ENCODE measurements around the gene ARHGAP26.

The ARHGAP26 gene

GRCh38 chr5:143041461-143041860 lies 271.3 kb downstream of the ARHGAP26 start:
- H3K4me1 ChIP-seq (ENCODE audit: control insufficient read depth, insufficient read depth, low read length): peaks cover 11% of the 10 kb centered on the region
- no peak overlapping the region for H3K4me3 ChIP-seq (ENCODE audit: low read length)
- no peak overlapping the region for H3K4me2 ChIP-seq (ENCODE audit: low read length)
- H3K9me3 ChIP-seq (replicated peaks; ENCODE audit: low read length): no peaks in the 10 kb centered on the region
- H3K36me3 ChIP-seq (ENCODE audit: insufficient read depth, low read length): no peaks in the 10 kb centered on the region
- H3K9ac ChIP-seq (ENCODE audit: low read depth, low read length): no peak overlapping the region
- H3K27me3 ChIP-seq (ENCODE audit: control insufficient read depth, insufficient read depth, low read length): no peaks in the 10 kb centered on the region

GRCh38 chr5:143041972-143042770 lies 272.0 kb downstream of the ARHGAP26 start:
- no peaks in the 10 kb centered on the region for H3K36me3 ChIP-seq (ENCODE audit: insufficient read depth, low read length)

GRCh38 chr5:143044265-143044664 lies 274.1 kb downstream of the ARHGAP26 start:
- Histone ChIP-seq H3K9ac (ENCODE audit: low read depth, low read length) (no peak overlapping the region), H3K4me2 (ENCODE audit: low read length) (no peak overlapping the region), H3K36me3 (ENCODE audit: insufficient read depth, low read length) (no peaks in the 10 kb centered on the region), H3K4me3 (ENCODE audit: low read length) (no peak overlapping the region), H3K4me1 (ENCODE audit: control insufficient read depth, insufficient read depth, low read length) (peaks cover 11% of the 10 kb centered on the region), H3K27me3 (ENCODE audit: control insufficient read depth, insufficient read depth, low read length) (no peaks in the 10 kb centered on the region), H3K9me3 (replicated peaks; ENCODE audit: low read length) (no peaks in the 10 kb centered on the region)

More at GRCh38 chr5:143041972-143042770, 272.0 kb downstream of the ARHGAP26 start:
- Histone ChIP-seq H3K27me3 (ENCODE audit: control insufficient read depth, insufficient read depth, low read length) (no peaks in the 10 kb centered on the region), H3K4me3 (ENCODE audit: low read length) (no peak overlapping the region), H3K4me1 (ENCODE audit: control insufficient read depth, insufficient read depth, low read length) (peaks cover 11% of the 10 kb centered on the region), H3K9ac (ENCODE audit: low read depth, low read length) (no peak overlapping the region), H3K4me2 (ENCODE audit: low read length) (no peak overlapping the region), H3K9me3 (replicated peaks; ENCODE audit: low read length) (no peaks in the 10 kb centered on the region)

- Histone ChIP-seq H3K4me3 (ENCODE audit: low read length) (no peak overlapping the region), H3K27me3 (ENCODE audit: control insufficient read depth, insufficient read depth, low read length) (no peaks in the 10 kb centered on the region), H3K9me3 (replicated peaks; ENCODE audit: low read length) (no peaks in the 10 kb centered on the region), H3K4me2 (ENCODE audit: low read length) (no peak overlapping the region), H3K4me1 (ENCODE audit: control insufficient read depth, insufficient read depth, low read length) (peaks cover 11% of the 10 kb centered on the region), H3K36me3 (ENCODE audit: insufficient read depth, low read length) (no peaks in the 10 kb centered on the region), H3K9ac (ENCODE audit: low read depth, low read length) (no peak overlapping the region)
Measured at GRCh38 chr5:143045062-143045461, 274.9 kb downstream of the ARHGAP26 start.

- Histone ChIP-seq H3K4me1 (ENCODE audit: control insufficient read depth, insufficient read depth, low read length) (peaks cover 15% of the 10 kb centered on the region), H3K36me3 (ENCODE audit: insufficient read depth, low read length) (no peaks in the 10 kb centered on the region), H3K9ac (ENCODE audit: low read depth, low read length) (no peak overlapping the region), H3K4me2 (ENCODE audit: low read length) (no peak overlapping the region), H3K4me3 (ENCODE audit: low read length) (no peak overlapping the region), H3K27me3 (ENCODE audit: control insufficient read depth, insufficient read depth, low read length) (no peaks in the 10 kb centered on the region), H3K9me3 (replicated peaks; ENCODE audit: low read length) (no peaks in the 10 kb centered on the region)
Measured at GRCh38 chr5:143046314-143046713, 276.1 kb downstream of the ARHGAP26 start.

- H3K4me3 ChIP-seq (ENCODE audit: low read length): no peak overlapping the region
- no peak overlapping the region for H3K9ac ChIP-seq (ENCODE audit: low read depth, low read length)
- no peaks in the 10 kb centered on the region for H3K36me3 ChIP-seq (ENCODE audit: insufficient read depth, low read length)
- no peaks in the 10 kb centered on the region for H3K9me3 ChIP-seq (replicated peaks; ENCODE audit: low read length)
- peaks cover 17% of the 10 kb centered on the region for H3K4me1 ChIP-seq (ENCODE audit: control insufficient read depth, insufficient read depth, low read length)
- no peak overlapping the region for H3K4me2 ChIP-seq (ENCODE audit: low read length)
- no peaks in the 10 kb centered on the region for H3K27me3 ChIP-seq (ENCODE audit: control insufficient read depth, insufficient read depth, low read length)
Measured at GRCh38 chr5:143047091-143047490, 276.9 kb downstream of the ARHGAP26 start.

GRCh38 chr5:143050183-143050582 lies 280.0 kb downstream of the ARHGAP26 start:
- Histone ChIP-seq H3K4me3 (ENCODE audit: low read length) (no peak overlapping the region), H3K27me3 (ENCODE audit: control insufficient read depth, insufficient read depth, low read length) (no peaks in the 10 kb centered on the region), H3K36me3 (ENCODE audit: insufficient read depth, low read length) (no peaks in the 10 kb centered on the region), H3K4me2 (ENCODE audit: low read length) (no peak overlapping the region), H3K9ac (ENCODE audit: low read depth, low read length) (no peak overlapping the region), H3K9me3 (replicated peaks; ENCODE audit: low read length) (no peaks in the 10 kb centered on the region), H3K4me1 (ENCODE audit: control insufficient read depth, insufficient read depth, low read length) (peaks cover 23% of the 10 kb centered on the region)

GRCh38 chr5:143051244-143052058 lies 281.3 kb downstream of the ARHGAP26 start:
- Histone ChIP-seq H3K4me3 (ENCODE audit: low read length) (peak overlapping the region; percentile 17), H3K27me3 (ENCODE audit: control insufficient read depth, insufficient read depth, low read length) (no peaks in the 10 kb centered on the region), H3K4me2 (ENCODE audit: low read length) (peak overlapping the region; percentile 58), H3K9me3 (replicated peaks; ENCODE audit: low read length) (no peaks in the 10 kb centered on the region), H3K4me1 (ENCODE audit: control insufficient read depth, insufficient read depth, low read length) (peaks cover 36% of the 10 kb centered on the region), H3K9ac (ENCODE audit: low read depth, low read length) (peak overlapping the region; percentile 32), H3K36me3 (ENCODE audit: insufficient read depth, low read length) (no peaks in the 10 kb centered on the region)

GRCh38 chr5:143052967-143053682 lies 282.9 kb downstream of the ARHGAP26 start:
- Histone ChIP-seq H3K27me3 (ENCODE audit: control insufficient read depth, insufficient read depth, low read length) (no peaks in the 10 kb centered on the region), H3K4me1 (ENCODE audit: control insufficient read depth, insufficient read depth, low read length) (peaks cover 50% of the 10 kb centered on the region), H3K36me3 (ENCODE audit: insufficient read depth, low read length) (no peaks in the 10 kb centered on the region), H3K4me3 (ENCODE audit: low read length) (no peak overlapping the region), H3K4me2 (ENCODE audit: low read length) (no peak overlapping the region), H3K9me3 (replicated peaks; ENCODE audit: low read length) (no peaks in the 10 kb centered on the region), H3K9ac (ENCODE audit: low read depth, low read length) (no peak overlapping the region)

- Histone ChIP-seq H3K9ac (ENCODE audit: low read depth, low read length) (no peak overlapping the region), H3K4me1 (ENCODE audit: control insufficient read depth, insufficient read depth, low read length) (peaks cover 50% of the 10 kb centered on the region), H3K9me3 (replicated peaks; ENCODE audit: low read length) (no peaks in the 10 kb centered on the region), H3K27me3 (ENCODE audit: control insufficient read depth, insufficient read depth, low read length) (no peaks in the 10 kb centered on the region), H3K36me3 (ENCODE audit: insufficient read depth, low read length) (no peaks in the 10 kb centered on the region), H3K4me3 (ENCODE audit: low read length) (no peak overlapping the region), H3K4me2 (ENCODE audit: low read length) (no peak overlapping the region)
Measured at GRCh38 chr5:143053780-143054179, 283.6 kb downstream of the ARHGAP26 start.

GRCh38 chr5:143054480-143054941 lies 284.3 kb downstream of the ARHGAP26 start:
- Histone ChIP-seq H3K9ac (ENCODE audit: low read depth, low read length) (peak overlapping the region; percentile 10), H3K36me3 (ENCODE audit: insufficient read depth, low read length) (no peaks in the 10 kb centered on the region), H3K27me3 (ENCODE audit: control insufficient read depth, insufficient read depth, low read length) (no peaks in the 10 kb centered on the region), H3K4me2 (ENCODE audit: low read length) (peak overlapping the region; percentile 62), H3K4me1 (ENCODE audit: control insufficient read depth, insufficient read depth, low read length) (peaks cover 53% of the 10 kb centered on the region), H3K4me3 (ENCODE audit: low read length) (peak overlapping the region; percentile 45), H3K9me3 (replicated peaks; ENCODE audit: low read length) (no peaks in the 10 kb centered on the region)
